A549 (cell line): Measurements from ENCODE around the gene RAB11FIP4.

ENCODE experiments used
- MYC ChIP-seq: IDR thresholded peaks from 2 replicates; pipeline ENCODE4 v1.6.1; 2012; ENCODE audit warnings: mild to moderate bottlenecking, inconsistent platforms, low read length, improper control_type of control experiment, borderline replicate concordance
- POLR2A ChIP-seq: IDR thresholded peaks from 2 replicates; pipeline ENCODE4 v1.6.1; 2012; ENCODE audit warnings: mild to moderate bottlenecking, low read length
- RFX5 ChIP-seq: fragments of 450-650 bp; IDR thresholded peaks from 2 replicates; pipeline ENCODE4 v1.7.1; 2014; ENCODE audit warnings: antibody characterized with exemption, mild to moderate bottlenecking, moderate library complexity
- TF ChIP-seq, protein P1 (sequence below): fragments of >200 bp; sonication (Bioruptor Twin); formaldehyde crosslinking; IDR thresholded peaks from 3 replicates; pipeline ENCODE4 v1.5.1; 2016
- TF ChIP-seq, protein P2 (sequence below): fragments of 450-650 bp; IDR thresholded peaks from 2 replicates; pipeline ENCODE4 v1.6.1; 2014; ENCODE audit warnings: antibody characterized with exemption
- TF ChIP-seq, protein P3 (sequence below): IDR thresholded peaks from 2 replicates; pipeline ENCODE4 v1.6.1; 2012

DNA sequence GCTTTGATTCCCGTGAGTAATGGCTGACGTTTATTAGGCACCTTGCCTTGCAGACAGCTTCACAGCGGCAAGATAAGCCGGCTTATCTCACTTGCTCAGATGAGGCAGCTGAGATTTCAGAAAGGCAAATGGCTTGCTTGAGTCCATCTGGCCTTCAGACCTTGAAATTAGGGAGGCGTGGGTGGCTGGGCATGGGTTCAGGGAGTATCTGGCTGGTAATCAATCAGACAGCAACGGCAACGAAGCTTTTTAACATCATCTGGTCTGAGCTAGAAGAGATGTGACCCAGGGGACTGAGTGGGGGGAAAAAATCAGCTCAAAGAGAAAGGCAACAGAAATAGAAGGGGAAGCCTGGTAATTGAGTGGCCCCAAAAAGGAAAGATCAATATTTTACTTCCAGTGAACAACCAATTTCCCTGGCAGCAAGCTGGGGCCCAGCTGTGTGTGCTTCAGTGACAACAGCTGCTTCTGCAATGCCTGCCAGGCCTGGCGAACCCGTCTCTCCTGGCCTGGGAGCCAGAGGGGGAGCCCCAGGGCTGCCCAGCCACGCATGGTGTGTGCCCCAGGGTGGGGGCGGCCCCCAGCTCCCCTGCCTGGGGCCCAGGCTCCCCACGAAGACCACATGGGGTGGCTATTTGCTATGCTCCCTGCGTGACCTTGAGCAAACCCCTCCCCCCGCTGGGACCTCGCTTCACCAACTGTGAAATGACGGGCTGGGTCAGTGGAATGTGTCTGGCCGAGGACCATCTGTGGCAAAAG lies 34.0 kb downstream of the RAB11FIP4 start:
- TF ChIP-seq, protein P1, sequence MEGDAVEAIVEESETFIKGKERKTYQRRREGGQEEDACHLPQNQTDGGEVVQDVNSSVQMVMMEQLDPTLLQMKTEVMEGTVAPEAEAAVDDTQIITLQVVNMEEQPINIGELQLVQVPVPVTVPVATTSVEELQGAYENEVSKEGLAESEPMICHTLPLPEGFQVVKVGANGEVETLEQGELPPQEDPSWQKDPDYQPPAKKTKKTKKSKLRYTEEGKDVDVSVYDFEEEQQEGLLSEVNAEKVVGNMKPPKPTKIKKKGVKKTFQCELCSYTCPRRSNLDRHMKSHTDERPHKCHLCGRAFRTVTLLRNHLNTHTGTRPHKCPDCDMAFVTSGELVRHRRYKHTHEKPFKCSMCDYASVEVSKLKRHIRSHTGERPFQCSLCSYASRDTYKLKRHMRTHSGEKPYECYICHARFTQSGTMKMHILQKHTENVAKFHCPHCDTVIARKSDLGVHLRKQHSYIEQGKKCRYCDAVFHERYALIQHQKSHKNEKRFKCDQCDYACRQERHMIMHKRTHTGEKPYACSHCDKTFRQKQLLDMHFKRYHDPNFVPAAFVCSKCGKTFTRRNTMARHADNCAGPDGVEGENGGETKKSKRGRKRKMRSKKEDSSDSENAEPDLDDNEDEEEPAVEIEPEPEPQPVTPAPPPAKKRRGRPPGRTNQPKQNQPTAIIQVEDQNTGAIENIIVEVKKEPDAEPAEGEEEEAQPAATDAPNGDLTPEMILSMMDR, result no peak
- TF ChIP-seq RFX5 (no peak), POLR2A (no peak), MYC (no peak)
- TF ChIP-seq, protein P2, sequence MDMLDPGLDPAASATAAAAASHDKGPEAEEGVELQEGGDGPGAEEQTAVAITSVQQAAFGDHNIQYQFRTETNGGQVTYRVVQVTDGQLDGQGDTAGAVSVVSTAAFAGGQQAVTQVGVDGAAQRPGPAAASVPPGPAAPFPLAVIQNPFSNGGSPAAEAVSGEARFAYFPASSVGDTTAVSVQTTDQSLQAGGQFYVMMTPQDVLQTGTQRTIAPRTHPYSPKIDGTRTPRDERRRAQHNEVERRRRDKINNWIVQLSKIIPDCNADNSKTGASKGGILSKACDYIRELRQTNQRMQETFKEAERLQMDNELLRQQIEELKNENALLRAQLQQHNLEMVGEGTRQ, result no peak
- TF ChIP-seq, protein P3, sequence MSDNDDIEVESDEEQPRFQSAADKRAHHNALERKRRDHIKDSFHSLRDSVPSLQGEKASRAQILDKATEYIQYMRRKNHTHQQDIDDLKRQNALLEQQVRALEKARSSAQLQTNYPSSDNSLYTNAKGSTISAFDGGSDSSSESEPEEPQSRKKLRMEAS, result no peak
